Measurements from ENCODE around the gene RABAC1.

RABAC1 gene

GRCh38 chr19:41959056-41960053, at the start of gene RABAC1:
Gene RABAC1 (minus strand): TSS chr19:41959321. CDS start chr19:41959292, 29 bp downstream.
- DNase-seq: peak; percentile 91
- no peak within 1 kb of the TSS for H3K27ac Mint-ChIP-seq
- no peaks in the 10 kb centered on the region for H3K36me3 Mint-ChIP-seq (ENCODE audit: low read depth)
- peaks cover 5% of the 10 kb centered on the region for H3K27me3 Mint-ChIP-seq (ENCODE audit: low read depth, poor library complexity)
- no peaks in the 10 kb centered on the region for H3K9me3 Mint-ChIP-seq
- H3K4me3 Mint-ChIP-seq: peak within 1 kb of the TSS; percentile 96
- no peak for TF ChIP-seq CTCF (IDR thresholded peaks at IDR 0.05)
- peaks cover 27% of the 10 kb centered on the region for H3K4me1 Mint-ChIP-seq

GRCh38 chr19:42006569-42006968, 47.4 kb upstream of the RABAC1 start:
- peaks cover 31% of the 10 kb centered on the region for H3K27me3 Mint-ChIP-seq (ENCODE audit: low read depth, poor library complexity)
- no peaks in the 10 kb centered on the region for H3K4me1 Mint-ChIP-seq
- no peak overlapping the region for H3K4me3 Mint-ChIP-seq
- no peak for TF ChIP-seq CTCF (IDR thresholded peaks at IDR 0.05)
- H3K27ac Mint-ChIP-seq: no peak overlapping the region
- H3K36me3 Mint-ChIP-seq (ENCODE audit: low read depth): peaks cover 5% of the 10 kb centered on the region
- peaks cover 3% of the 10 kb centered on the region for H3K9me3 Mint-ChIP-seq
- no peak for DNase-seq

GRCh38 chr19:42005504-42005903, 46.4 kb upstream of the RABAC1 start:
- peaks cover 3% of the 10 kb centered on the region for H3K9me3 Mint-ChIP-seq
- DNase-seq: no peak
- TF ChIP-seq CTCF (IDR thresholded peaks at IDR 0.05): no peak
- H3K27ac Mint-ChIP-seq: no peak overlapping the region
- H3K36me3 Mint-ChIP-seq (ENCODE audit: low read depth): peaks cover 5% of the 10 kb centered on the region
- H3K27me3 Mint-ChIP-seq (ENCODE audit: low read depth, poor library complexity): peaks cover 41% of the 10 kb centered on the region
- no peak overlapping the region for H3K4me3 Mint-ChIP-seq
- H3K4me1 Mint-ChIP-seq: no peaks in the 10 kb centered on the region

GRCh38 chr19:42003506-42004294, 44.6 kb upstream of the RABAC1 start:
- no peak for DNase-seq
- Mint-ChIP-seq H3K9me3 (peaks cover 2% of the 10 kb centered on the region), H3K27me3 (ENCODE audit: low read depth, poor library complexity) (peaks cover 57% of the 10 kb centered on the region), H3K4me3 (no peak overlapping the region), H3K27ac (no peak overlapping the region), H3K4me1 (peaks cover 5% of the 10 kb centered on the region), H3K36me3 (ENCODE audit: low read depth) (peaks cover 4% of the 10 kb centered on the region)
- no peak for TF ChIP-seq CTCF (IDR thresholded peaks at IDR 0.05)

GRCh38 chr19:41999878-42000208, 40.7 kb upstream of the RABAC1 start:
- H3K27ac Mint-ChIP-seq: no peak overlapping the region
- no peaks in the 10 kb centered on the region for H3K9me3 Mint-ChIP-seq
- DNase-seq: no peak
- H3K36me3 Mint-ChIP-seq (ENCODE audit: low read depth): no peaks in the 10 kb centered on the region
- peaks cover 88% of the 10 kb centered on the region for H3K27me3 Mint-ChIP-seq (ENCODE audit: low read depth, poor library complexity)
- H3K4me3 Mint-ChIP-seq: peak overlapping the region; percentile 72
- no peak for TF ChIP-seq CTCF (IDR thresholded peaks at IDR 0.05)
- H3K4me1 Mint-ChIP-seq: peaks cover 20% of the 10 kb centered on the region

Measured in nephron progenitor cell (in vitro differentiated cells).